COR-L47 (cell line): ENCODE measurements around the gene ZCCHC2.

Source experiments
- DNase-seq: peaks from one replicate; lab custom pipeline; 2025; lab: John Stamatoyannopoulos, UW

ZCCHC2 gene

DNA sequence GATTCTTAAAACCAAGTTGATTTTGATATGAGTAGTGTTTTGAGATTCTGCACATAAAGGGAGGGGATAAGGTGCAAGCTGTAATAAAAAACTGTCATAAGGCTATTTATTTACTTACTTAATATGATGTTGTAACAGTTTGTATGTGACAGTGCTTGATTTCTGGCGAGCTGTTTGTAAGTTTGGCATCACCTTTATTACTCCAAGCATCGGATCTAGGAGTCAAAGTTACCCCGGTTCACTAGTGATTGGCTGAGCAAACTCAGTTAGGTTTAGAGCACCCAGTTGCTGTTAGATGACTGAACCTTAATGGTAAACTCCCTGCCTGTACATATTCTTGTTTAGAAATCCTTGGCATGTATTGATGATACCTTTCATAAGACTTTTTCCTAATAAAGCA lies 16.1 kb downstream of the ZCCHC2 start:
- no peak for DNase-seq

DNA sequence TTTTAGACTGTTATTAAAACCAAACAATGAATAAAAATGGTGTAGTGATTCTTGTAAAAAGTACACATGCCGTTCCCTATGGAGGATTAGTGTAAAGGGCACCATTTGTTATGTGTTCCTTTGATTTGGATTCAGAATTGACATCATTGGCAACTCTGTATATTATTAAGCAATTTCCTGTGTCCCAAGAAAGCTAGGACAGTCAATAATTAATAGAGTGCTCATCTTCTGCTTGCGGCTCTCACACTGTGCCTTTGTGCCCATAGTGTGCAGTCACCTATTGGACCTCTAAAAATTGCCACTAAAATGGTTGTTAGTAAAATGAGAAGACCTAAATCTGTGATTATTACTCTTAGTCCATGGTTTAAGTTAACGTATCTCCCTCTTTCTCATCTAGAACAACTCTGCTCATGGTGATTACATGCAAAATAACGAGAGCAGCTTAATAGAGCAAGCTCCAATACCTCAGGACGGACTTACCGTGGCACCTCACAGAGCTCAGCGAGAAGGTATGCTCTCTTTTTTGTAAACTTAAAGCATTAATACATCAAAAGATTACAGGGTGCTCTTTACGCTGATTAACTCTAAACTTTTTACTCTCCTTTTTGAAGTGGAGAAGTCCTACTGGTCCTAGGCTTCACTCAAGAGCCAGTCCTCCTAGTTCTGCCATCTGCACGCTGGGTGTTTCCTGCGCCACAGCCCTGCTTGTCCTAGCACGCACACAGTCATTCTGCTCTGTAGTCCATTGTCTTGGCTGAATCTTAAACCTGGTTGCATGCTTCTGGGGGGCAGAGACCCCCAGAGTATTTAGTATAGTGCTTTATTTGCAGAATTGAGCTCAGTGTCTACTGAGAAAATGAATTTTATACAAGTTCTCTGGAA lies 16.7 kb downstream of the ZCCHC2 start:
- DNase-seq: no peak

DNA sequence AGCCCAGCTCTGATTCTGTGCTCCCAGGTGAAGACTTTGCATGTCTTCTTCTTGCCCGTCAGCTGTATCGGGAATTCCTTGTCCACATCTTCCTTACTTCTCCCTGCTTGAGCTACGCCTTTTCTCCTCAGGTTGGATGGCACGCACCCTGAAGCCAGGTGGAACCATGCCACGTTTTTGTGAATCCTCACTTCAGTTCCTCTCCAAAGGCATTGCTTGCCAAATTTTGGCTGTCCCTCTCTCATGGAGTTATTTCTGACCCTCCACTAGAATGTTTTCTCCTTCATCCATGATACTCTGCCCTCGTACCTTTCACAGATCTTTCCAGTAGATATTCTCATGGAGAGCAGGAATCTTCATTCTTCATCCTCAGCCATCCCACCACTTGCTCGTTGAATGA lies 20.2 kb downstream of the ZCCHC2 start:
- DNase-seq: no peak

DNA sequence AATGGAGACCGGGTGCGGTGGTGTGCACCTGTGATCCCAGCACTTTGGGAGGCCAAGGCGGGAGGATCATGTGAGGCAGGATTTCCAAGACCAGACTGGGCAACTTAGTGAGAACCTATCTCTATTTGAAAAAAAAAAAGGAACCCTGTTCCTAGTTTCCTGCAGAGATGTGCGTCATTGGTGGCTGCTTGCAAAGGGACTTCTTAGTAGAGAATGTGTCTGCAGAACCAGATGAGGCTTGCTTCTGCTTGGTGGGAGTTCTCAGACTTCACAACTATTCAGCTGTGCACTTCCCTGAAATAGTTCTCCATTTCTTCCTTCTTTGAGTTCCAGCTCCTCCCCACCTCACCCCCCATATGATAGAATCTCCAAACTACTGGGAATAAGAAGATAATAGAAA lies 22.3 kb downstream of the ZCCHC2 start:
- DNase-seq: no peak

DNA sequence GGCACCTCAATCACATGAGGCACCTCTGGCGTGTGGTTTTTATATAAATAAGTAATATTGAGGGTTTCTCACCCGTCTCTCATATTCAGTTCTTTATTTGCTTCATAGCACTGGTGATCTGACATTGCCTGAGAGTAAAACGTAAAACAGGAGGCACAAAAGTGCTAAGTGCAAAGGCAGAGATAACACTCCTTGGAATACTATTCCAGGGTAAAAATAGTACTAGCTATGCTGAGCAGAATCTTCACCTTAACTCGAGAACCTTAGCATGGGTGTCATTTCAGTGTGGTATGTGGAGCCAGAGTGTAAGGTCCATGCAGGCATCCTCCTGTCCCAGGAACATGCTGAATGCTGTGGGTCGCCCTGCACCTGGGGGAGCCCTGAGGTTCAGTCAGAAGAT lies 26.9 kb downstream of the ZCCHC2 start:
- no peak for DNase-seq

DNA sequence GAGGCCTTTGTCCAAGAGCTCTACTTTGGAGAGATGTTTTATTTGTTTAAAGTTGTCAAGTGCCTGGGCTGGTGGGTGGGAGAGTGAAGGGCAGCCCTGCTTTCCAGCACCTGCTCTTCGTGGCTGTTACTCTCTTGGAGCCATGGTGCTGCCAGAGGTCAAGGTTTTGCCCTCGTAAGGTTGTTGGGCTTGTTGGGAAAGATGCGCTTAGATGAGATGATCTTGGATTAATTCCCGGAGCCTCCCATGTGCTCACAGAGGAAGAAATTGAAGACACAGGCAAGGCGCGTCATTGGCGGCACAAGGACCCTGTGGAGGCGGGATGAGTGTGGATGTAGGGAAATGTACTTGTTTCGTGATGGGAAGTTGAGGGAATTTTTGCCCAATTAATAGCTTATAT lies 27.9 kb downstream of the ZCCHC2 start:
- DNase-seq: no peak

DNA sequence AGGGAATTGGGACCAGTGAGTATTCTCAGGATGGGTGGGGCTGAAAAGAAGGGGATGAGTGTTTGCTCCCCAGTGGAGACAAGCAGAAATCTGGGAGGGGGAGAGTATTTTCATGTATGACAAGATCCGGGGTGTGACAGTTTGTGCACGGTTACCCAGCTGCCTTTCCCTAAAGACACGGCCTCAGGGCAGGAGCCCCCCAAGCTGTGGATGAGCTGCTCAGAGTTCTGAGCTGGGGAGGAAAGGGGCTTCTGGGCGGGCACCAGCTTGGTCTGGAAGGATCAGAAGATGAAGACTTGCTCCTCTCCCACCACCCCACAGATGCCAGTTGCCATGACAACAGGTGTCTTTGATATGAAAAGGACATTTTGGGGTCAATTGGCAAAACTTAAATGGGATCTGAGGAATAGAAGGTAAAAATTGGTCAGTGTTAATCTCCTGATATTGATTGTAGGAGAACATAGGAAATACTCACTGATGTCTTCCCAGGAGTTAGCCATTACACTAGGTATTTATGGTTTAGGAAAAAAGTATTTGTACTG lies 29.2 kb downstream of the ZCCHC2 start:
- DNase-seq: no peak

DNA sequence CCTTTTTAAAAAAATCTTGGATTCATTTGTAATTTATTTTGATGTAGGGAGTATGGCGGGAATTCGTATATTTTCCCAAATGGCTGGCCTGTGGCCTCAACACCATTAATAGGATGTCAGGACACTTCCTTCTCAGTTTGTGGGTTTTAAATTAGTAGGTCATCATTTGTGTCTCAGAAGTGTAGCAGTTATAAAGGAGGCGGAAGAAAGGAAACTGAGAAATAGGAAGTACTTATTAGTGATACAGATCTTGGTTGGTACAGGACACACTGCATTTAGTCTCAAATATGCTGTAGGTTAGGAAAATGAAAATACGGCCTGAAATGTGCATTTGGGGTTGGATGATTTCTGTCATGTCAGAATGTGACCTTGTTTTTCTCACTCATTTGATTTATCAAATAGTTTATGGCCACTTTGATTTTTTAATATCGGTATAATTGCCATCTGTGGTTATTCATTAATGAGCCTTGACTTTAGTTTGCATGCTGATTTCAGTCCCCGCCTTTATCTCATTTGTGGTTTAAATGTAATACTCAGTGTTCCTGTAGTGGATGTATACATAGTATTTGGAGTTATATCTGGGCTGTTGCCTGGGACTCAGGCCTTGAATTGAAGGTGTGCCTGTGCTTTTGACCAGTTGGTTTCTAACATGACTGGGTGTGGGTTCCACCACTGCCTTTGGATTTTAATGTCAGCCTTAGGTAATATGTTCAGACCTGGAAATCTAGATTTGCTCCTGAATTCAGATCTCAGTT lies 31.4 kb downstream of the ZCCHC2 start:
- no peak for DNase-seq

DNA sequence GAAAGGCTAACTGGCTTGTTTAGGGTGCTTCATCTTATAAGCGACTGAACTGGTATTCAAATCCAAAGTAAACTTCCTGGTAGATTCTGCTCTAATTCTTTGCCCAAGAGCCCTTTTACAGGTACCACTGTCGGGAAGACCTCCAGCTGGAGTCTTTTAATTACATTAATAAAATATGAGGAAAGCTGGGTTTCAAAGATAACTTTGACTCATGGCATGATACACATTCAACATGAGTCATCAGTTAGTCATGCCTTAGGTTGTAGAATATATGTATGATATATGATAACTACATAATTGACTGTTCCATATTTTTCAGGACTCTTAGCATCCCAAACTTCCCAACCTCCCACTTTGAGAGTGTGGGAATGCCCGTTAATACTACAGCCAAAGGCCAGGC lies 32.3 kb downstream of the ZCCHC2 start:
- no peak for DNase-seq

DNA sequence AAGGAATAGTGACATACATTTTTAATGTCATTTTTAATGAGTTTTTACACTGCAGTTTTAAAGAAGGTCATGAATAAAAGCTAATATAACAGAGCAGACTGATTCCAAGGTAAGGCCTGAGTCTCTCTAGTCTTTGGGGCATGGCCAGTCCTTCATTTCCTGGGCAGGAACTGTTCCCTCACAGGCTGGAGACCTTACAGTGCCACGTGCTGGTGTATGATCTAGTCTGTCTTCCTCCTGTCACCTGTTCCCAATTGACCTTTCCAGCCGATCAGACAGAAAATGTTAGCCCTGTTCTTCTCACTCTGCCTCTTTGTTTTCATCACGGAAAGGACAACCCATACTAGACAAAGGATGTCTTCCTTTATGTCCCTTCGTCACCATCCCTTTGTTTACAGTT lies 33.6 kb downstream of the ZCCHC2 start:
- DNase-seq: no peak

DNA sequence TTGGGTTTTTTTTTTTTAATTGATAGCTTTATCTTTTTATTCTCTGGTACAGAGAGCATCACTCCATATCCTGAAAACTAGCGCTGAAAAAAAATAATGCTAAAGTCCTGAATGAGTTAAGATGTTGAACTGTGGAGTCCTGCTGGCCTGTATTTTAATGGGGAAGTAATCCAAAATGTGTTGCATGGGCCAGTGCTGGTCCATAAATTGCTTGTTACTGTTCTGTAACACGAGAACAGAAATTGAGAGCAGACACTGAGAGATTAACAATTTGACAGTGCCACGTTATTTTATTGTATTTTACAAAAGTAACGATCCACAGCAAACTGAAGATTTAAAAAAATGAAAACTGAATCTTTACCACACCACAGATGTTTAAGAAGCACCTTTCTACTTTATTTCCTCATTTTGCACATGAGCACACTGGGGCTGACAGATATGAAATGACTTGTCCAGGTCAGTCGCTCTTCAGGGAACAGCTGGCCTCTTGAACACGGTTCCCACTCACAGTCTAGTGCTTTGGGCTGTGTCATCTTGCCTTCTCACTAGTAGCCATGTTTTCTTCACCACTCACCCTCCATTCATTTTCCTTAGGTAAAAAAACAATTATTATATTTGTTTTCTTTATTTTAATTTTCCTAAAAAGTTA lies 35.3 kb downstream of the ZCCHC2 start:
- DNase-seq: no peak

DNA sequence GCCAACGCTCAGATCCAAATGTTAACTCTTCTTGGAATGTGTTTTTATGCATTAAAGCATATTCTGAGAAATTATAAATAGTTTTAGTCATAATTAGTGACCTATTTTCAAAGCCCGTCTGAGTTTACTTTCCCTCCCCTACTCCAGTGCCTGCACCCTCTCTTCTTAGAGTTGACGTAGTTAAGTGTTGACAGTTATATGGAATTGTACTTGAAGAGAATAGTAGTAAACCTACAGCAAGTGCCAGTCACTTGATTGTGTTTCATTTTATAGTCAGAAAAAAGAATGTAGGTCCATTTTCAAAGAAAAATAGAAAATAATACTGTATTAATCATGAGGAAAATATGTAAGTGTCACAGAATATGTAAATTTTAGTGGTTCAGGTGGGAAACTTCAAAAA lies 41.2 kb downstream of the ZCCHC2 start:
- DNase-seq: no peak

DNA sequence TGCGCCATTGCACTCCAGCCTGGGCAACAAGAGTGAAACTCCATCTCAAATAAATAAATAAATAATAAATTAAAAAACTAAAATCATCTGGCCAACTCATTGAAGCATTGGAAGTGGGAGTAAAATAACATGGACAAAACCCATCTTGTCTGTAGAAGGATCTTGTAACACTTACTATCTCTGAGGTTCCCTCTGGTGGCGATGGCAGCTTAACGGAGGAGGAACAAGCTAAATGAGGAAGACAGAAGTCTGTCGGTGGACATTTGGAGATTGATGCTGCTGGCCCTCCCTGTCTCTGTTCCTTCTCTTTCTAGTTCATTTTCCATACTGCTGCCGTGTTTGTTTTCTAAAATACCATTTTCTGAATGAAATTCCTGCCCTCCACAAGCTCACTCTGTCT lies 43.4 kb downstream of the ZCCHC2 start:
- peak; percentile 47 for DNase-seq

DNA sequence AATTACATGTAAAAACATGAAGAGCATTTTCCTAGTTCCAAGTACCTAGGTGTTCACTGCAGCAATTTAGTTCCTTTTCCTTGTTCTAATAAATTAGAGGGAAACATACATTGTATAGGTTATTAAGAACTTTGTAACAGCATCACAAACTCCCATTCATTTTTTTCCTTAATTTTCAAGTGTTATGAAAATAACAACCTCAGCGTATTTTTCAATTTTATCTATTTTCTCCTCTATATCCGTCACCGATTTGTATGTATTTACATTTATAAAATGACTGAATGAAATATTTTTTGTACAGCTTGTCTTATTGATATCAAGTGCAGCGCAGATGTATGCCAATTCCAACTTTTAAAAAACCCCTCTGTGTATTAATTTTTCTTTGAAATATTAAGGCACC lies 44.0 kb downstream of the ZCCHC2 start:
- DNase-seq: no peak

DNA sequence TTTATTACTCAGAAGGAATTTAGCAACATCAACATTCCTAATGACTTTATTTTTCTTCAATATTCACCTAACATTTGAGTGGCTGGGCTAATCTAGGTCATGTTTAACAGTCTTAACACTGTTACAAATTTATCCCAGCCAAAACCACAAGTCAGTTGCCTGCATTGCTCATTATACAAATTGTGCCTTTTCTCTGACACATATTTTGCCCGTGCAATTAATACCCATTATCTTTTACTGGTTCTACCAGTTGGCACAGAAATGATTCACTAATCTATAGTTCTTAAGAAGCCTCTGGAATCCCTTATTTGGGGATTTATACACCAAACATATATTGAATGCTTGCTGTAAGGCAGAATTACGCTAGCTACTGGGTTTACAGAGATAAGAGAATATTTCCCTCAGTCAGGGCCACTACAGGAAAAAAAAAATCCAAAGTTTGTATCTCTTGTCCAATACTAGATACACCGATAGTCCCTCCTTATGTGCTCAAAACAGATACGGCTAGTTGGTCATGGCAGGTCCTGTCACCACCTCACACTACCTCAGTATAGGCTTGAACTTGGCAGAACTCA lies 46.3 kb downstream of the ZCCHC2 start:
- no peak for DNase-seq

DNA sequence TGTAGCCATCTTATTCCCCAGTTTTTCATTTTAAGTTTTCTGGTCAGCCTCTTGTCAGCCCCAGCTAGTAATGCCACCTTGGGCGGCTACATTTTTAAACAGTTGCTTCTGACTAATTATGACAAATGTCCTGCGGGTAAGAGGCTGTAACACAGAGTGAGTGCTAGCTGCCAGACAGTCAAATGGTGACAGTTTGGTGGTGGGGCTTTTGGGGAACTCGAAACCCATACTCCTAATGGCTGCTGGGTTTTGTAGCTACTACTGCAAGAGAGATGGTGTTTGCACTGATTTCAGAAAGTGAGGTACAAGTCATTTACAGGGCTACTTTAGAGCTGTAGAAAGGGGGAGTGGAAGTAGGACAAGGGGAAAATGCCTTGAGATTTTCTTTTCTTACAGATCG lies 48.2 kb downstream of the ZCCHC2 start:
- no peak for DNase-seq

DNA sequence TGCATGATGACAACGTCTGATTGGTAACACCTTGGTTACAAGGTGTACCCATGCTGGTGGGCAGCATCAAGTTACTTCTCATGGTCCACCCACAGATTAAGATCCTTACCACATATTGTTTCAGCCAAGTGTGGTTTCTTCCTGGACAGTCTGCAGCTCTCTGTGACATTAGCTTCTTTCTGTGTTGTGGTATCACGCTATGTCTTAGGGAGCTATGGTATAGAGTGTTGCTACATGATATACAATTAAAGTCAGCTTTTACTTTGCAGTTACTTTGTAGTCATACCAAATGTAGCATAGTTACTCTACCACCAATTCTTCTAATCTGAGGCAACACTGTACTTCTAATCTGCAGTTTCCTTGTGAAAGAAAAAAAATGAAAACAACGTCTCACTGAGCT lies 48.8 kb downstream of the ZCCHC2 start:
- DNase-seq: no peak

DNA sequence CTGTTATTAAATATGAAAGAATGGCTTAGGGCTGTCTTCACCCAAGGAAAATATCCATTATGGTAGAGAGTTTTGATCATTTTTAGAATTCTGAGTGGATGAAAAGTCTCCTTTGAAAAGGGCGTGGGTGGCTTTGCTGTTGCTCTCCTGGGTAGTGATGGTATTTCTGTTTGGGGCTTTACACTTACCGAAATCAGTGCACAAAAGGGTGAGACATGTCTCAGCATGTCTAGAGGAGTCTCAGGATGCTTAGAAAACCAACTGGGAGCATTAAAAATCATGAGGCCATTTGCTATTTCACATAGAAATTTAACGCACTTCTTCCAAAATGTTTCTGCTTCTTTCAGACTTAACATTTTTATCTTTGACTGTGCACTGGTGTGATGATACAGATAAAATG lies 49.6 kb downstream of the ZCCHC2 start:
- DNase-seq: no peak

DNA sequence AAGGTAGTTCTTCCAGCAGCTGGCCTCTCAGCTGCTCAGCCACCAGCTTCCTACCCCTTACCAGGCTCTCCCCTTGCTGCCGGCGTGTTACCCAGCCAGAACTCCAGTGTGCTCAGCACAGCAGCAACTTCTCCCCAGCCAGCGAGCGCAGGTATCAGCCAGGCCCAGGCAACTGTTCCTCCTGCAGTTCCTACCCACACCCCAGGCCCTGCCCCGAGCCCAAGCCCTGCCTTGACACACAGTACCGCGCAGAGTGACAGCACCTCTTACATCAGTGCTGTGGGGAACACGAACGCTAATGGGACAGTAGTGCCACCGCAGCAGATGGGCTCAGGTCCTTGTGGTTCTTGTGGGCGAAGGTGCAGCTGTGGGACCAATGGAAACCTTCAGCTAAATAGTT lies 52.0 kb downstream of the ZCCHC2 start:
- no peak for DNase-seq

DNA sequence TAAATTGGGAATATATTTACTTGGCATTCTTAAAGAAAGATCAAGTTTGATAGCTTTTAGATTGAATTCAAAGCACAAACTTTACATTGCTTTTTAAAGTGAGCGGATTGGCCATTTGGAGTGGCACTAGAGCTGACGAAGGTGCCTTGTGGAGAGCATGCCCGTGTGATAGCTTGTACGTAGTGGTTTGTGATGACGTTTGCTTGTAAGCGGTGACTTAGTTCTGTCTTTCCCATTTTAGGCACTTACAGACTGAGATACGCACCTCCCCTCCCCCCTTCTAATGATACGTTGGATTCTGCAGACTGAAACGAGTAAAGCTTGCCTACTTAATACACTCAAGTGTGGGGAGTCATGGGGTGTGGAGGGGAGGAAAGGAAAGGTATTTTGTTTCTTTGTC lies 53.4 kb downstream of the ZCCHC2 start:
- no peak for DNase-seq

DNA sequence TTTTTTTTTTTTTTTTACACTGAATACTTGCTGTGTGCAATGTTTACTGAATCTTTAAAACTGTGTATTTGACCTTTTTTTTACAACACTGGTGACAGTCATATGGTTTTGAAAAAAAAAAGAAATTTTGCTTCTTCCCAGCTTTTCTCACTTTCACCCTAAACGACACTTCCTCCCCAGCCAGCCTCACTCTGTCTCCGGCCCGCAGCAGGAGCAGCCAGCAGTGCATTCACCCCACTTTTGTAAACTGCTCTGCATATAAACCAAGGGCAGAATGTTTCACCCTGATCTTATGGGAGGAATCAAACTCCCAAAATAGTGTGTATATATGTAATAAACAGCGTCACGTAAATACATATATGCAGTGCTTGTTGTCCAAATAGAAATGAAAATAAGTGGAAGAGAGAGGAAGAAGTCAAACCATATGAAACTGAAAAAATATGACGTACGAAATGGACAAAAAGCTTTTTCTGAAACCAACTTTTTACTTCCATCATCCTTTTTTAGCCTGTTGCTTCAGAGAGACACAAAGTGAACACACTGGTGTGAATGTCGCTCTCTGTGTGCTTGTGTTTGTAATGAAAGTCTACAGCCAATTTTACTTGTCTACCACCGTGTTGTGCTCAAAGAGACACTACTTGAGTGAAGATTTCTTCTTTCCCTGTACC lies 54.2 kb downstream of the ZCCHC2 start:
- no peak for DNase-seq

DNA sequence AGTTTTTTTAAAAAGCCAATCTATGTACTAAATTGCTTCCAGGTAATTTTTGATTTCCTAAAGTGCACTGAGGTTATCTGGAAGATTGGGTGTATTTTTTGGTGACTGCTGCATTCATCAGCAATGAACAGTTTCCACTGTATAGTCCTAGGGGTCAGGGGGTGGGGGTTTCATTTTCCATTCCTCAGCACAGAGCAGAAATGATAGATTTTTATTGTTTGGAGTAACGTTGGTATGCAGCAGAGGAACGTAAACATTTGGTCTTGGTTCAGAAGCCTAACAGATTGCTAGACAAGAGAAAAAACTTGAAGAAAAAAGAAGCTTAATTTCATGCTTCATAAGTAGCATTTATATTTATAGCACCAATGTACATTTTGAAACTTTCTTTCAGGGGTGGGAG lies 54.9 kb downstream of the ZCCHC2 start:
- DNase-seq: no peak
